GM21367 (cell line): ENCODE measurements around the gene BSCL2.
"Not testable (repeated sequence)": the region's sequence is repeated elsewhere in the genome, so short reads cannot be mapped to it uniquely, and the experiment has no call there.

ENCODE experiments used
- ATAC-seq: cut with Tn5 transposase; IDR thresholded peaks from one replicate; pipeline ENCODE4 v1.9.1; 2021; ENCODE audit not compliant: unreplicated experiment

BSCL2 gene

GRCh38 chr11:62664405-62665074, 42.7 kb downstream of the BSCL2 start:
- ATAC-seq: no peak

- no peak for ATAC-seq
Observed at GRCh38 chr11:62656796-62657429, 50.3 kb downstream of the BSCL2 start.

GRCh38 chr11:62654297-62654696, 52.9 kb downstream of the BSCL2 start:
- ATAC-seq: no peak

- ATAC-seq: peak; percentile 11
Observed at GRCh38 chr11:62652161-62653006, 54.8 kb downstream of the BSCL2 start.

DNA sequence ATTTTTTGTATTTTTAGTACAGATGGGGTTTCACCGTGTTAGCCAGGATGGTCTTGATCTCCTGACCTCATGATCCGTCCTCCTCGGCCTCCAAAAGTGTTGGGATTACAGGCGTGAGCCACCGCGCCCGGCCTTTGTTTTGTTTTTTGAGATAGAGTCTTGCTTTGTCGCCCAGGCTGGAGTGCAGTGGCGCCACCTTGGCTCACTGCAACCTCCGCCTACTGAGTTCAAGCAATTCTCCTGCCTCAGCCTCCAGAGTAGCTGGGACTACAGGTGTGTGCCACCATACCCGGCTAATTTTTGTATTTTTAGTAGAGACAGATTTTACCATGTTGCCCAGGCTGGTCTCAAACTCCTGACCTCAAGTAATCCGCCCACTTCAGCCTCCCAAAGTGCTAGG, 56.9 kb downstream of the BSCL2 start:
- not testable (repeated sequence) for ATAC-seq

DNA sequence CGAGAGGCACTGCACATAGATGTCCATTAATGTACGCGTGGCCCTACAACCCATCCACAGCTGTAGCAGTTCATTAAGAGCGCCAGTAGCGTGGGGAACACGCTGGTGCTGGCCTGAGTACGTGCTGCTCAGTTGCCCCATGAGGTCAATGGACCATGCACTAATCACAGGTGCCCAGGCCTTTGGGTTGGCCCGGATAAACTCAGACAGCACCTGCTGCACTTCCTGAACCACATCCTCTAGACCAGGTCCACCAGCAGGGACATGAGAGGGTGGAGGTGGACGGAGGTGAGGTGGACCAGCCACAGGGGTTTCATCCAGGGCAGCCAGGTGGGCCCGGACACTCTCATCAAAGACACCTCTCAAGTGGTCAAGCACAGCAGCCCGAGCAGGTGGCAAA, 57.7 kb downstream of the BSCL2 start:
- no peak for ATAC-seq

GRCh38 chr11:62648967-62649364, 58.3 kb downstream of the BSCL2 start:
- ATAC-seq: no peak

DNA sequence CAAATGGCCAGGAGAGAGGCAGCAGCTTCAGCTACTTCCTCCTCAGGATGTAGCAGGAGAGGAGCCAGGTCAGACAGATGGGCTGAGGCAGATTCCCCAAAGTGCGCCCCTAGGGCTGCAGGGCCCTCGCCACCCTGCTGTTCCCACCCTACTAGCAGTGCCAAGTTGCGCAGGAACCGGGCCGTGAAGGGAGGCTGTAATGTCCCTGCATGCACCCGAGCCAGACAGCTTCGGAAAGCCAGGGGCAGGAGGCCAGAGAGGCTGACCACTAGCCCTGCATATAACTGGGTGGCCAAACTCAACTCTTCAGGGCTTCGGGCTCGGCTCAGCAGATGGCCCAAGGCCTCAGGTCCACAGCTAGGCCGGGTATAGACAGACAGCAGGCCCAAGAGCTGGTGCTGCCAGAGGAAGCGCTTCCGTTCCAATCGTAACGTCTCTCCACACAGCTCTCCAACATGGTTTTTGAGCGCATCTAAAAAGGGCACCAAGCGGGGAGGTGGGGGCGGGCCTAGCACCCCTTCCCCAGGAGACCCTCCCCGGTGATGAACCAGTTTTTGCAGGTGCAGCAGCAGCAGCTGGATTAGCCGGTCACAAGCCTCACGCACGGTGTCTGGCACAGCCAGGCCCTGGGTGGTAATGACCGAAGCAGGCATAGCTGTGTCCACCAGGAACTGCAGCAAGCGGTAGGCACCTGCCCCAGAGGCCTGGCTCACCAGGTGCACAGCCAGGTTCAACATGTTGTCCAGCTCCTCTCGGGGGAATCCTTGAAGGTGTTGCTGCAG, 58.8 kb downstream of the BSCL2 start:
- no peak for ATAC-seq

DNA sequence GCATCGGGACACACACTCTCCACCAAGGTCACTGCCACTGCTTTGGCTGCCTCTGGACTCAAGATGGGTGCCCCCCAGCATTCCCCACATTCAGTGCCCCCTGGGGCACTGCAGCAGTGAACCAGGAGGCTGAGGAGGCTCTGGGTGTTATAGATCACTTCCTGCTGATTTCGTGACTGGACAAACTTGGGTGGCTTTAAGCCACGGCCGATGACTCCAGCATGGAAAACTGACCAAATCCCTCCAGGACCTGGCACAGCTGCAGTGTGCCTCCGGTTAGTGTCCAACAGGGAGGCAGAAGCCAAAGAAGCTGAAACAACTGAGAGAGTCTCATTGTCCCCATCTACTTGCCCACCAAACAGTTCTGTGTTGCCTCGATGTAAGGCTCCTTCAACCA, 59.6 kb downstream of the BSCL2 start:
- no peak for ATAC-seq

GRCh38 chr11:62646825-62647608, 60.2 kb downstream of the BSCL2 start:
- no peak for ATAC-seq

GRCh38 chr11:62645946-62646824, 61.0 kb downstream of the BSCL2 start, which contains the start of gene GANAB:
Gene GANAB (minus strand): TSS chr11:62646613. CDS start chr11:62646599, 14 bp downstream.
- peak; percentile 78 for ATAC-seq

GRCh38 chr11:62645671-62645945, 61.6 kb downstream of the BSCL2 start:
- ATAC-seq: no peak

GRCh38 chr11:62644220-62644619, 63.0 kb downstream of the BSCL2 start:
- ATAC-seq: no peak
